ENCODE measurements around the gene WFIKKN2.
"Not testable (repeated sequence)": the region's sequence is repeated elsewhere in the genome, so short reads cannot be mapped to it uniquely, and the experiment has no call there.

Gene WFIKKN2

GRCh38 chr17:50866950-50867362 is 31.6 kb downstream of the WFIKKN2 start:
- H3K27ac ChIP-seq = peak overlapping the region; percentile 87 to 100 (median 99)
- H3K4me3 ChIP-seq = peak overlapping the region; percentile 67 to 100 (median 97)

GRCh38 chr17:50867363-50868139 is 32.2 kb downstream of the WFIKKN2 start:
- peak overlapping the region; percentile 87 to 100 (median 99) for H3K27ac ChIP-seq
- H3K4me3 ChIP-seq = peak overlapping the region; percentile 67 to 100 (median 97)

GRCh38 chr17:50868140-50868438 is 32.7 kb downstream of the WFIKKN2 start:
- peak overlapping the region; percentile 67 to 100 (median 97) for H3K4me3 ChIP-seq
- H3K27ac ChIP-seq = peak overlapping the region in 20 of 21 experiments; percentile 91 to 100 (median 99)

- H3K27ac ChIP-seq = peak overlapping the region in 15 of 21 experiments; percentile 91 to 100 (median 98)
- H3K4me3 ChIP-seq = peak overlapping the region in 2 of 7 experiments; percentile 95 to 97
These were observed 33.2 kb downstream of the WFIKKN2 start for GRCh38 chr17:50868602-50869001.

- H3K27ac ChIP-seq = peak overlapping the region in 1 of 21 experiments; percentile 24
These were observed 36.0 kb downstream of the WFIKKN2 start for GRCh38 chr17:50871364-50871763.

GRCh38 chr17:50871898-50872297 is 36.5 kb downstream of the WFIKKN2 start:
- Histone ChIP-seq H3K4me3 (no peak overlapping the region), H3K27ac (no peak overlapping the region)

More at GRCh38 chr17:50871364-50871763, 36.0 kb downstream of the WFIKKN2 start:
- no peak overlapping the region for H3K4me3 ChIP-seq

GRCh38 chr17:50872710-50873424 is 37.5 kb downstream of the WFIKKN2 start:
- Histone ChIP-seq H3K4me3 (no peak overlapping the region), H3K27ac (peak overlapping the region in 3 of 21 experiments; percentile 4 to 49 (median 37))

GRCh38 chr17:50875074-50875473 is 39.7 kb downstream of the WFIKKN2 start:
- Histone ChIP-seq H3K4me3 (no peak overlapping the region), H3K27ac (no peak overlapping the region)

GRCh38 chr17:50877042-50877441 is 41.7 kb downstream of the WFIKKN2 start:
- H3K27ac ChIP-seq, H3K4me3 ChIP-seq: not testable (repeated sequence)

- Histone ChIP-seq H3K27ac (no peak overlapping the region), H3K4me3 (no peak overlapping the region)
These were observed 42.5 kb downstream of the WFIKKN2 start for GRCh38 chr17:50877838-50878237.

GRCh38 chr17:50879086-50879485 is 43.7 kb downstream of the WFIKKN2 start:
- Histone ChIP-seq H3K27ac (no peak overlapping the region), H3K4me3 (no peak overlapping the region)

GRCh38 chr17:50881182-50881581 is 45.8 kb downstream of the WFIKKN2 start:
- Histone ChIP-seq H3K27ac (no peak overlapping the region), H3K4me3 (no peak overlapping the region)

- no peak overlapping the region for H3K27ac ChIP-seq
- H3K4me3 ChIP-seq = no peak overlapping the region
These were observed 47.5 kb downstream of the WFIKKN2 start for GRCh38 chr17:50882851-50883250.

- Histone ChIP-seq H3K4me3 (no peak overlapping the region), H3K27ac (peak overlapping the region in 15 of 21 experiments; percentile 3 to 73 (median 42))
These were observed 48.6 kb downstream of the WFIKKN2 start for GRCh38 chr17:50883850-50884438.

- H3K27ac ChIP-seq = peak overlapping the region in 15 of 21 experiments; percentile 3 to 73 (median 42)
- no peak overlapping the region for H3K4me3 ChIP-seq
These were observed 49.3 kb downstream of the WFIKKN2 start for GRCh38 chr17:50884439-50885311.

GRCh38 chr17:50887705-50888245 is 52.4 kb downstream of the WFIKKN2 start:
- H3K27ac ChIP-seq = peak overlapping the region in 4 of 21 experiments; percentile 0 to 43 (median 14)
- H3K4me3 ChIP-seq = no peak overlapping the region

- Histone ChIP-seq H3K4me3 (no peak overlapping the region), H3K27ac (peak overlapping the region in 3 of 21 experiments; percentile 14 to 84 (median 39))
These were observed 54.2 kb downstream of the WFIKKN2 start for GRCh38 chr17:50889528-50890118.

- H3K4me3 ChIP-seq = no peak overlapping the region
- H3K27ac ChIP-seq = peak overlapping the region in 9 of 21 experiments; percentile 25 to 84 (median 72)
These were observed 55.5 kb downstream of the WFIKKN2 start for GRCh38 chr17:50890675-50891516.
